ENCODE results near the gene STAB1. TPM values are rescaled to one million over a fixed set of nuclear protein-coding genes. Genes with fewer than 3 reads are reported as not detected.

Gene STAB1
- total RNA-seq, 4 donors from 2014 or later, result 76.2 to 167 (median 95.8) TPM

DNA sequence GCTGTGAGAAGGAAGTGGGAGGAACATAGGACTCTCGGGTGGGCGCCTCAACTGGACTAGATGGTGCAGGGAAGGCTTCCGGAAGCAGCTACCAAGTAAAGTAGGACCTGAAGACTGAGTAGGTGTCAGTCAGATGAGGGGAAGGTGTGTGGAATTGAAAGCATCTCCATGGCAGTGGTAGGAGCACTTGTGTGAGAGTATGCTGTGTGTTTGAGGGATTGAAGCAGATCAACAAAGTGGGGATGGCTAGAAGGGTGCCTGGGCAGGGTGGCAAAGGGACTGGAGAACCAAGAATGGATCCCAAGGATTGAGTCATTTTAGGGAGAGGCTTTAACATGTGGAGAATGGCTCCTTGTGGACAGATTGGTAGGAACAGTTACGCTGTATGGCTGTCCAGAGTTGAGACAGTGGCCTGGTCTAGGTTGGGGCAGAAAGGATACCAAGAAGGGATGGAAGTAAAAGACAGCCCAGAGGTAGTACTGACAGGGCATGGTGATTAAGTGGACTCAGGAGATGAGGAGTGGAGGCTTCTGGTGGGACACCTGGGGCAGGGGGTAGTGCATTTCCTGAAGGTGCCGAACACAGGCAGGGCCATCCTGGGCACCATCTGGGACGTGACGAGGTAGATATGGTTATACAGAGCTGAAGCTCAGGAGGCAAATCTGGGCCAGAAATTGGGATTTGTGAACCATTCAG is 42.7 kb downstream of the STAB1 start:
- ATAC-seq, result no peak
- no peak for TF ChIP-seq POLR2A (IDR thresholded peaks at IDR 0.05)
- WGBS, 2 donors (ENCODE audit: low coverage in 1 of 2), result 66 to 76% methylated on average over 7 of the region's 7 CpGs

DNA sequence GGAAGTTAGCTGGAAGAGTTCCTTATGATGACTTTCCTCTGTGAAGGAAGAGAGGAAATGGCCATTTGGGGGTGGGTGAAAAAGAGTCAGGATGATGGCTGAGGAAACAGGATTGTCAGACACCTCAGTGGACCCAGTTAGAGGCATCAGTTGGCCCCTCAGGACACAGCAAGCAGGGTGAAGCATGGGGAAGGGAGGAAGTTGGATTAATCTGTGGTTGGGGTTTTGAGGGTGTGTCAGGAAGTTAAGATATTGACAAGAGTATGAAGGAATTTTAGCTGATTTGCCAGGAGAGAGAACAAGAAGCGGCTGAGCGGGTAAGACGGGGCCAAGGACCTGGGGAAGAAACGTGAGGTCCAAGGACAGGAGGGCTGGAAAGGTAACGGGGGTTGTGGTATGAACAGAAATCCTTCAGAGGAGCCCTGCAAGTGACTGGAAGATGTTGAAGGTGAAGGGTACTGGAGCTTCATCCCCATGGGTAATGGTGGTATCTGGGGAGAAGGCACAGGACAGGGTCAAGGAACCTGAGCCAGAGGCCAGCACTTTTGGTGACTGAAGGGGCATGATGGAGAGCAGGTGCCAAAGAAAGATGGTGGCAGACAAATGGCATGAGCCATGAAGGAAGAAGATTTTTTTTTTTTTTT is 44.0 kb downstream of the STAB1 start:
- ATAC-seq, result no peak
- peak overlapping the region in 3 of 4 donors; percentile 17 to 94 (median 93) for H3K27ac ChIP-seq
- no peak overlapping the region for H3K4me3 ChIP-seq
- WGBS, 2 donors (ENCODE audit: low coverage in 1 of 2), result 66 to 85% methylated on average over 4 to 5 of the region's 5 CpGs
- no peaks in the 10 kb centered on the region for H3K27me3 ChIP-seq
- TF ChIP-seq, protein P1, sequence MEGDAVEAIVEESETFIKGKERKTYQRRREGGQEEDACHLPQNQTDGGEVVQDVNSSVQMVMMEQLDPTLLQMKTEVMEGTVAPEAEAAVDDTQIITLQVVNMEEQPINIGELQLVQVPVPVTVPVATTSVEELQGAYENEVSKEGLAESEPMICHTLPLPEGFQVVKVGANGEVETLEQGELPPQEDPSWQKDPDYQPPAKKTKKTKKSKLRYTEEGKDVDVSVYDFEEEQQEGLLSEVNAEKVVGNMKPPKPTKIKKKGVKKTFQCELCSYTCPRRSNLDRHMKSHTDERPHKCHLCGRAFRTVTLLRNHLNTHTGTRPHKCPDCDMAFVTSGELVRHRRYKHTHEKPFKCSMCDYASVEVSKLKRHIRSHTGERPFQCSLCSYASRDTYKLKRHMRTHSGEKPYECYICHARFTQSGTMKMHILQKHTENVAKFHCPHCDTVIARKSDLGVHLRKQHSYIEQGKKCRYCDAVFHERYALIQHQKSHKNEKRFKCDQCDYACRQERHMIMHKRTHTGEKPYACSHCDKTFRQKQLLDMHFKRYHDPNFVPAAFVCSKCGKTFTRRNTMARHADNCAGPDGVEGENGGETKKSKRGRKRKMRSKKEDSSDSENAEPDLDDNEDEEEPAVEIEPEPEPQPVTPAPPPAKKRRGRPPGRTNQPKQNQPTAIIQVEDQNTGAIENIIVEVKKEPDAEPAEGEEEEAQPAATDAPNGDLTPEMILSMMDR (IDR thresholded peaks at IDR 0.05), result no peak
- no peak for TF ChIP-seq EP300 (IDR thresholded peaks at IDR 0.05)
- TF ChIP-seq POLR2AphosphoS5 (IDR thresholded peaks at IDR 0.05), result no peak
- TF ChIP-seq POLR2A (IDR thresholded peaks at IDR 0.05), result no peak
- H3K9me3 ChIP-seq, result no peaks in the 10 kb centered on the region
- peaks cover 0 to 57% (median 22%) of the 10 kb centered on the region in 3 donors for H3K4me1 ChIP-seq
- H3K36me3 ChIP-seq, result peaks cover 0 to 28% of the 10 kb centered on the region in 2 donors

More for the DNA sequence above, 42.7 kb downstream of the STAB1 start:
- Histone ChIP-seq H3K36me3 (peaks cover 0 to 18% of the 10 kb centered on the region in 2 donors), H3K4me1 (peaks cover 0 to 65% (median 23%) of the 10 kb centered on the region in 3 donors), H3K27me3 (no peaks in the 10 kb centered on the region), H3K27ac (peak overlapping the region; percentile 62 to 95 (median 94)), H3K4me3 (peak overlapping the region; percentile 42 to 77), H3K9me3 (no peaks in the 10 kb centered on the region)

DNA sequence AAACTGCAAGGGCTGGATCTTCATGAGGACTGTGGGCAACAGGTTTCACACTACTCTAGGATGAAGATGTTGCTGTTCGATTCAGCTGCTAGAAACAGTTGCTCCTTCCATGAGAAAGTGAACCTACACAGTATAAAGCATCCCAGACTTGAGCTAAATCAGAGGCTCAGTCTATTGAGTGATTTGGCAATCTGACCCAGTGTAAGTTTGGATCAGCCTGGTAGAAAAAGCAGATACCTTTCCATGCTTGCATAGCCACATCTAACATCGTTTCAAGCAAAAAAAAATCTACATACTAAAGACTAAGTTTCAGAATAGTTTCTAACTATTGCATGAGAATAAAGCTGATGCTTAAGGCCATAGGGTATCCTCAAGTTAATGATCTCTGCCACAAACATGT is 45.9 kb downstream of the STAB1 start:
- 20 to 79% methylated on average over 1 to 2 of the region's 2 CpGs for WGBS, 2 donors (ENCODE audit: low coverage in 1 of 2)
- TF ChIP-seq, protein P1 (IDR thresholded peaks at IDR 0.05), result no peak
- TF ChIP-seq EP300 (IDR thresholded peaks at IDR 0.05) (no peak), POLR2A (IDR thresholded peaks at IDR 0.05) (no peak), POLR2AphosphoS5 (IDR thresholded peaks at IDR 0.05) (no peak)

DNA sequence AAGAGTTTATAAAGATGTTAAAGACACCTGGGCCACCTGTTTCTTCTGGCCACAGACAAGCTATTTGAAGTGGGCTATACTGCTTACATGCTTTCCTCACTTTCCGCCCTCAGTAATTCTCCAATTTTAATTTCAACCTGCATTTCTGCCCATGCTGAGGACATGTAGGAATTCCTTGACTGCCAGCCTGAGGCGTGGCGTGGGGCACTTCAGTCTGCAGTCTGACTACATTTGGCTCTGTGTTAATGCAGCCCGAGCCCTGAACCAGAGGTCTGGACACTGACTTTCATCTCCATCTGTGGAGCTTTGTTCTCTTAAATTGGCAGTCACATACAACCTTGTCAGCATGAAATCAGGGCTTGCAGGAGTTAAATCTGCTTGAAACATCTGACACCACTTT is 49.8 kb downstream of the STAB1 start:
- ATAC-seq, result no peak
- no peak overlapping the region for H3K4me3 ChIP-seq
- H3K4me1 ChIP-seq, result peaks cover 0 to 21% (median 0%) of the 10 kb centered on the region in 3 donors
- TF ChIP-seq, protein P1 (IDR thresholded peaks at IDR 0.05), result no peak
- TF ChIP-seq EP300 (IDR thresholded peaks at IDR 0.05), result no peak
- no peak for TF ChIP-seq POLR2A (IDR thresholded peaks at IDR 0.05)
- TF ChIP-seq POLR2AphosphoS5 (IDR thresholded peaks at IDR 0.05), result no peak
- H3K9me3 ChIP-seq, result no peaks in the 10 kb centered on the region
- H3K36me3 ChIP-seq, result peaks cover 0 to 76% of the 10 kb centered on the region in 2 donors
- 83 to 97% methylated on average over 2 to 3 of the region's 4 CpGs for WGBS, 2 donors (ENCODE audit: low coverage in 1 of 2)
- no peaks in the 10 kb centered on the region for H3K27me3 ChIP-seq
- no peak overlapping the region for H3K27ac ChIP-seq

More for the DNA sequence above, 45.9 kb downstream of the STAB1 start:
- Histone ChIP-seq H3K4me1 (peaks cover 0 to 51% (median 12%) of the 10 kb centered on the region in 3 donors), H3K9me3 (no peaks in the 10 kb centered on the region), H3K27me3 (no peaks in the 10 kb centered on the region), H3K27ac (no peak overlapping the region), H3K36me3 (peaks cover 0 to 39% of the 10 kb centered on the region in 2 donors), H3K4me3 (no peak overlapping the region)
- no peak for ATAC-seq

DNA sequence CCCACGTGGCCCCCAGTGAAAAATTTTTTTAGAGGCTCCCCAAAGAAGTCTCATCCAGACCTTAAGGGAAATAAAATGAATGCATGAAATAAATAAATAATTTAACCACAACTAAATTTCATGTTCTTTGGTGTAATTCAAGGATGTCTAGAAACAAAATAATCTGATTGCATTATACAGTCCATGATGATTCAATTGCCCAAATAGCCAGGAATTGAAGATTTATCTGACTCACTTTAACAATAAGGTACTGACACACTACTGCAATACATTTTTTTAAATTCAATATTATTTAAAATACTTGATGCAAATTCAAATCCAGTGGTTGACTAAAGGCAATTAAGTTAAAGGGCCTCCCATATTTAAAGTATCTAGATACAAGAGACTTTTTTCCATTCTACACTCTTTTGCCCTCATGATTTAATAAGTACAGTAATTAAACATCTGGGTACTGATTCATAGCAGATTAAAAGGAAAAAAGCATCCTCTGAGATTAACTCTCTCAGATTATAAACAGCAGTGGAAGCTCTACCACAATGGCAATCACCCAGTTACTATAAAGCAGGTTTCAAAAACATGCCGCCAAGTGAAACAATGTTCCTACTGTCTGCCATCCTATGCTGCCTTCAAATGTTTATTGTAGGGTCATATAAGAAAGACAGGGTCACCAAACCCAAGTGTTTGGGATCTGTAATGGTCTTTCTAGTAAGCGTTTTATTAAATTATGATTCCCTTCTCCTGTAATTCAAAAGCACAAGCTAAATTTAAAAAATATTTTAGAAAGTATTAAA is 51.2 kb downstream of the STAB1 start:
- Histone ChIP-seq H3K4me3 (no peak overlapping the region), H3K36me3 (peaks cover 0 to 84% of the 10 kb centered on the region in 2 donors), H3K27me3 (no peaks in the 10 kb centered on the region), H3K4me1 (peaks cover 0 to 16% (median 0%) of the 10 kb centered on the region in 3 donors), H3K9me3 (no peaks in the 10 kb centered on the region), H3K27ac (no peak overlapping the region)
- no peak for TF ChIP-seq EP300 (IDR thresholded peaks at IDR 0.05)
- no peak for TF ChIP-seq POLR2A (IDR thresholded peaks at IDR 0.05)
- TF ChIP-seq, protein P1 (IDR thresholded peaks at IDR 0.05), result no peak
- ATAC-seq, result no peak
- 70 to 76% methylated on average over 2 to 3 of the region's 3 CpGs for WGBS, 2 donors (ENCODE audit: low coverage in 1 of 2)
